IPS DF 19.7 (cell line): ENCODE measurements around the gene CFAP92.

ENCODE experiments used
- DNase-seq: peaks from one replicate; pipeline ENCODE4 v3.0.0-alpha.2; 2013; ENCODE audit warnings: low read depth, low spot score

Gene CFAP92, protein sequence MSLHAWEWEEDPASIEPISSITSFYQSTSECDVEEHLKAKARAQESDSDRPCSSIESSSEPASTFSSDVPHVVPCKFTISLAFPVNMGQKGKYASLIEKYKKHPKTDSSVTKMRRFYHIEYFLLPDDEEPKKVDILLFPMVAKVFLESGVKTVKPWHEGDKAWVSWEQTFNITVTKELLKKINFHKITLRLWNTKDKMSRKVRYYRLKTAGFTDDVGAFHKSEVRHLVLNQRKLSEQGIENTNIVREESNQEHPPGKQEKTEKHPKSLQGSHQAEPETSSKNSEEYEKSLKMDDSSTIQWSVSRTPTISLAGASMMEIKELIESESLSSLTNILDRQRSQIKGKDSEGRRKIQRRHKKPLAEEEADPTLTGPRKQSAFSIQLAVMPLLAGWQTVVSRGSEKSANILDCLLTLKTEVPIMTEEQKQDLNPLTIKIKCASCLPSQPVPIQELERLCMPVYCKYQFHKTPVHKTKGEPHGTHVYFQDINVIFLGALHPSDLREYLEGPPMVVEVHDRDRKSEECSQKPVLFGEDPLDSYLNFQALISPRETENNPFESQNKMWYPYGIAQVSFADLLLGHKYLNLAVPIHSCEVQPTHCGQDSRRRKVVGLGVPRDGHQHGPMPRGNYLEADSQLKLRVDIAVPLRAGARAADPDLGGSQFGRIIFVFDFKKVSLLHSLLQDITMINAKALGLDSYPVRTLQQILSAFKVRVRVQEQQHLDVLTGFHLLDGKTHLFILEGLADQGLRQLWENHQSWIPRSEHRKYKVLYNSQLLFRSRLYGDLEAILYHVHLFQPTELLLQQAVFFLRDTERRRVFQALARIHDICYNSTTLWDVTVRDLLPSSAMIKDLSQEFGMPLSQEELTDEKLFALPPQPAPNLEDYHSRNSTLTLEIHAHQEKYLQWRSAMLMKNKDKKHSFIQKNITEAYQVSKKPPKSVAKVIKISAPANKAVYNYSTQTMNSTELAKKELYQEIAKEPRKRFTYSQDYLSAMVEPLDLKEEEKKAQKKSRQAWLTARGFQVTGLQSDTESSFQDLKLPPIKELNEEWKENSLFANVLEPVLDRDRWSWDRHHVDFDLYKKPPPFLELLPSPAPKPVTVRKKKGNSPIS

GRCh38 chr3:128993461-128994172 is at the start of gene CFAP92:
CFAP92 (minus strand) TSS chr3:128994076; CDS start chr3:128993304, 772 bp downstream.
- DNase-seq, result no peak

DNA sequence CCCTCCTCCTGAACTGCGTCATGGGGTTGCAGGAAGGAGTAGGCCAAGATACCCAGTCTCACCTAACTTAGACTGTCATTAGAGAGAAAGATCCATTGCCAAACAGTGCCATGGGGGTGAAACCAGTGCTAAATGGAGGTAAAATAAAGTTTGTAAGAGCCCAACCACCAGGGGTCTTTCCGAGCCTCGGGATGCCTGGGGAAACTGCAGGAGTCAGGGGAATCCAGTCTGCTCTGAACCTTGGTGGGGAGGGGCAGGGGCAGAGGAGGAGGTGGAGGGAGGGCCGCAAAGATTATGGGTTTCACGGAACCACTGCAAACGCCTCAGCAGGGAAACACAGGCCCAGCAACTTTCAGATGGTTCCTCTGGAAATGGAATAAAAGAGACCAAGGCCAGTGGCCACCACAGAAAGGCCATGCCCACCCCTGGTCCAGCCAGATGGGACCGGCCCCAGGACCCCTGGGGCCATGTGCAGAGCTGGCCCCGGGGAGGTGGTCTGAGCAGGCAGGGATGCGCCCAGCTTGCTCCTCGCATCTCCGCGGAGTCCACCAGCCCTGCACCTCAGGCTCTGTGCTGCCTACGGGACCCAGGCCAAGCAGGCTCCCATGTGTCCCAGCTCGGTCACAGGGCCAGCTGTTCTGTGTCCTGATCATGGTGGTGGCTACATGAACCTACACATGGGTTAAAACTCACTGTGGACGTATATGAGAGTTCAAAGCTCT is 46.9 kb upstream of the CFAP92 start:
- no peak for DNase-seq

DNA sequence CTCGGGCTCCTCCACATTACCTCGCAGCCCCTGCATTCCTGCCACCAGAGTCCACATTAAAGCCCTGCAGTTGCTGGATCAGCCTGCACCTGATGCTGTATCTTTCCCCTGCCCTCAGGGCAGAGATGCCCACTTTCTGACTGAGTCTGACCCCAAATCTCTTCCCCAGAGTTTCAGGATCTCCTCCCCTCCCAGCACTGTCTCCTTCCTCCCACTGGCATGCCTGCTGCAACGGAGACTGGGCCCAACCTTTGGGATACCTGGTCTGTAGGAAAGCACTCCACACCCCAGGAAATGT is 46.1 kb upstream of the CFAP92 start:
- no peak for DNase-seq

DNA sequence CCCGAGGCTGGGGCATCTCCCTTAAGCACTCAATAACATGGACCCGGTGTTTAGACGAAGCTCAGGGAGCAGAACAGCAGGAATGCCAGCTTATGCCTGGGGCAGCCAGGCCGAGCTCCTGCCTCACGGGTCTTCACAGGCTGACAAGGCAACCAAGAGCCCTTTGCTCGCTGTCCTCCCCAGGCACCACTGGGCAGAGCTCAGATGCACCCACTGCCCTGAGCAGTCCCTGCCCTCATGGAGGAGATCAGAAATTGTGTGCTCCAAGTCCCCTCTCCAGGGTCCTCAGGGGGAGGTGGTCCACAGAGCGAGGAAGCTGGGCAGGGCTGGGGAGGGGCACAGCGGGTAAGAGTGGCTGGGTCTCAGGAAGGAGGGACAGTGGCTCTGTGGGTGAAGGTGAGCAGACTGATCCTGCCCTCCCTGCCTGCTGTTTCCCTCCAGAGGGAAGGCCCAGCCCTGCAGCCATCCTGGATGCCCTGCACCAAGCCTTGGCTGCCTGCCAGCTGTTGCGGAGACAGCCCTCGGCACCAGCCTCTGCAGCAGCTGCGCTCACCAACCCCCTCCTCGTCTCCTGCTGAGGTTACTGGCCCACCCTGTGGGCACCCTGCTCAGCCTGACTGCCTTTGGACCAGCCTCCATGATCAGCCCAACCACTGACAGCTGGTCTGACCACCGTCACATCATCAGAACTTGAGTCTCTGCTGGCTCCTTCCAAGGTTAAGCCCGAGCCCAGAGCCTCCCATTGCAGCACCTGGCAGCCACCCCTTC is 45.6 kb upstream of the CFAP92 start:
- DNase-seq, result no peak

DNA sequence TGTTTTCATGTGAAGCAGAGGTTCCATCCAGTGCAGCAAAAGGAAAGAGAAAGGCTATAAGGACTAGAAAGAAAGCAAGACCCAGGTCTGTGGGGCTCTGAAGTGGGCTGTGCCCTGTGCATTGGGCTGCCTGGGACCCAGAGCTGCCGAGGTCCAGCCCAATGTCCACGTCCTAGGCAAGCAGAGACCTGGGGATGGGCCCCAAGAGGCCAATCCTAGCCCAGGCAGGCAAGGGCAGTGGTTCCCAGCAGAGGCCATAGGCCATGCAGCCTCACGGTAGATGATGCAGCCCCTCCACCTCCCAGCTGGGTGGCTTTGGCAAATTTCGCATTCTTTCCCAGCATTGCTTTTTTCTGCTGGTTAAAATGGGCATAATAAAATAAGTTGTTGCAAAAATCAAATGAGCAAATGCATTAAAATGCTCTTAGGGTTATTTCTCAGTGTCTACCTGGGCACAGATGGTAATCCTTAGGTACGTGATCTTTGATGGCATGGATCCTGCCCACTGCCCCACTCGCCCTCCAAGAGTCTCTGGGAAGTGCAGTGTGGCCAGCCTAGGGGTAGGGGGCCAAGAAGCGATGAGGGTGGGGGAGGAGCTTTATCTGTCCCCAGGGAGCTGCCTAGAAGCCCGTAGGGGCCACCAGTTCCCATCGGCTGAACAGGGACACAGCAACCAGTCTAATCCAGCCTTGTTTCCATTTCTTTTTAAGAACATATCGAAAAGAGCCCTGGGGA is 44.4 kb upstream of the CFAP92 start:
- no peak for DNase-seq

DNA sequence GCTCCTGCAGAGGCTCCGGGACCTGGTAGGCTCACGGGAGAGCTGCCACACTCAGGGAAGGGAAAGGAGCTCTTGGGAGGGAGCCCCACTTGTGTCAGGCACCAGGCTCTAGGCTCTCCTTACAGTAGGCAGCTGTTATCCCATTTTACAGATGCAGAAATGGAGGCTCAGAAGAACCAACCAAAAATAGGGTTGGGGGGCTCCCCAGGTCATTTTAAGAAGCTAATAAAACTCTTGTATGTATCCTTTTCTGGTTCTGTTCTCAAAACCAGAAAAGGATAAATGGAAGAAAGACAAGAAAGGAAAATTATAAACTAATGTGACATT is 43.2 kb upstream of the CFAP92 start:
- DNase-seq, result no peak

GRCh38 chr3:129036222-129037092 is 42.6 kb upstream of the CFAP92 start:
- DNase-seq, result no peak

DNA sequence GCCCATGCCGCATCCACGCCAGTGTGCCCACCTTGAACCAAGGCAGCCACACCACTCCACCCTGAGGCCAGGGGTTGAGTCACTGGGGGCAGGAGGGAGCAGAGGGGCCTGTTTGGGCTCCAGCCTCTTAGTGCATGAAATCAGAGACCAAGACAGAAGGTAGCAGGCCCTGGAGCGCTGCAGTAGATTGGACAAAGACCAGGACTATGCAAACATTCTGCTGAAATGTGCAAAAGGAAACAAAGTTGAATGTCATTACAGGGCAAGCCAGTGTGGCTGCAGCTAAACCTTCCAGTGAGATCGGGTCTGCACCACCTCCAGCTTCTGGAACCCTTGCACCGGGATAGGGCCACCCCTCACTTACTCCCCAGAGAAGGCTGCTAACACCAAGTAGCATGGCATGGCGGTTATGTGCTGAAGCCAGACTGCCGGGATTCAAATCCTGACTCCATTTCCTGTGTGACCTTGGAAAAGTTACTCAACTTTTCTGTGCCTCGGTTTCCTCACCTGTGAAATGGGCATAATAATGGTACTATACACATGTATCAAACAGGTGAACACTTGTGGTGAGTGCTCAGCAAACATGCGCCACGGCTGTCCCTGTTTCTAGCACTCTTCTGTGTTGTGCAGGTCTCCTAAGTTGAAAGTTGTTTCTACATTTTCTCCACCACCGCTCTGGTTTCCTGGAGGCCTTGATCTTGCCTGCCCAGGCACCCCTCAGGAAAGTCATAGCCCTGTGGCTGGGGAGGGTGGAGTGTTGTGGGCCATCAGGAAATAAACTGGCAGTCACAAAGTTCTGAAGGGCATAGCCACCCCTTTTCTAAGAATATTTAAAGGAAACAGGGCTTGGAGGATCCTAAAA is 41.7 kb upstream of the CFAP92 start:
- no peak for DNase-seq

- no peak for DNase-seq
These were observed 40.8 kb upstream of the CFAP92 start for GRCh38 chr3:129034642-129035041.

- DNase-seq, result no peak
These were observed 39.9 kb upstream of the CFAP92 start for GRCh38 chr3:129033633-129034321.

GRCh38 chr3:129033151-129033550 is 39.3 kb upstream of the CFAP92 start:
- no peak for DNase-seq

DNA sequence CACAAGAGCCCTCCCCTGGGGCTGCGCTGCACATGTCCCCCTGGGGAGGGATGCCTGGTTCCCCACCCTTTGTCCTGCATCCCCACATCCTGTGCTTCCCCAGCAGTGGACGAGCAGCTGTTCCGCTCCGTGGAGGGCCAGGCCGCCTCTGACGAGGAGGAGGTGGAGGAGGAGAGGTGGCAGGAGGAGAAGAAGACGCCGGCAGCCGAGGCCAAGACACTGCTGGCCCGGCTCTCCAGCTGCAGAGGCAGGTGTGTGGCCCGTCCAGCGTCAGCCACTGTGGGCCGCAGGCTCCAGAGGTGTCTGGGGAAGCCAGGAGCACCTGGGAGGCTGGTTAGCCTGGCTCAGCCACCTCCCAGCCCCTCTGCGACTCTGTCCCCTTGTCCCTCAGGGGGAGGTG is 38.8 kb upstream of the CFAP92 start:
- DNase-seq, result no peak

DNA sequence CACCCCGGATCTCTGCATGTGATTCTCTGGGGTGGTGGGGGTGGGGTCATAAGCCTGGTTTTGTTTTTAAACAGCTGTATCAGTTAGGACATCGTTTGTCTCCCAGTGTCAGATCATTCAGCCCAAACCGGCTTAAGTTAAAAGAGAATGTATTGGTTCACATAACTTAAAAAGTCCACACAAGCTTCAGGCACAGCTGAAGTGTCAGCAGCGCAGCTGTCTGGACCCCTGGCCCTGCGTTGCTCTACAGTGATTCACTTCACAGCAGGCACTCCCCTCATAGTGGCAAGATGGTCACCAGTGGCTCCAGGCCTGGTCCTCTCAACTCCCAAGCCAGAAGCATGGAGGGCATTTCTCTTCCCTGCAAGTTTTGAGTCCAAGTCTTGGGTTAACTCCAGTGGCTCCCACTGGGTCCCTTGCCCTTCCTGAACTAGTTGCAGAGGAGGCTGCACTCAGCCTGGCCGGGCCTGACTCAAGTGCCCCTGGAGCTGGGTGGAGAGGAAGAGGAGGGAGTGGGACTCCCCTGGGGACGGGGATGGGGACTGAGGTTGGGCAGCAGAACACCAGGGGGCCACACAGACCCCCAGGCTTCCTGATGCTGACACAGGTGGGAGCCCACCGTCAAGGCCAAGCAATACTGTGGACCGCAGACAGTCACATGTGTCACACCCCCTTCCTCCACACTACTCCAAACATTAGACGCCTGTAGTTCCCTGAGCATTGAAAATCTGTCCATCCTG is 37.8 kb upstream of the CFAP92 start:
- DNase-seq, result no peak

- no peak for DNase-seq
These were observed 36.7 kb upstream of the CFAP92 start for GRCh38 chr3:129030611-129031010.

- DNase-seq, result no peak
These were observed 35.0 kb upstream of the CFAP92 start for GRCh38 chr3:129028866-129029265.

- DNase-seq, result no peak
These were observed 33.6 kb upstream of the CFAP92 start for GRCh38 chr3:129027544-129027880.
